HG03442 (cell line): ENCODE results near the gene SYNGR3.

Source experiments
- ATAC-seq: cut with Tn5 transposase; IDR thresholded peaks from one replicate; pipeline ENCODE4 v1.9.1; 2021; ENCODE audit warnings: mild to moderate bottlenecking, moderate library complexity; ENCODE audit not compliant: unreplicated experiment

SYNGR3 gene

GRCh38 chr16:2039274-2040031, 49.7 kb downstream of the SYNGR3 start:
- ATAC-seq: no peak

GRCh38 chr16:2040041-2040786, 50.4 kb downstream of the SYNGR3 start:
- no peak for ATAC-seq

- ATAC-seq: no peak
These were observed 51.2 kb downstream of the SYNGR3 start for GRCh38 chr16:2040787-2041522.

- no peak for ATAC-seq
These were observed 52.6 kb downstream of the SYNGR3 start for GRCh38 chr16:2042171-2042985.

GRCh38 chr16:2042986-2043666, 53.4 kb downstream of the SYNGR3 start:
- no peak for ATAC-seq
